Breast epithelium (tissue), 4 donors: ENCODE data around the gene PDGFC. TPM values are rescaled to one million over a fixed set of nuclear protein-coding genes. Genes with fewer than 3 reads are reported as not detected.

ENCODE experiments used
- DNase-seq, 2 donors: peaks; one replicate each; pipeline ENCODE4 v3.0.0-alpha.2; 2019; ENCODE audit warnings: low spot score in 2 of 2
- H3K27ac ChIP-seq, 2 donors: fragments of 200-600 bp; sonication (generic) in 1 of 2; one replicate each; pipeline ENCODE4 v1.5.1; 2016 to 2019; ENCODE audit warnings: mild to moderate bottlenecking in 1 of 2
- H3K27me3 ChIP-seq, 2 donors: fragments of 200-600 bp; sonication (generic) in 1 of 2; one replicate each; pipeline versions ENCODE4 v1.5.1 to v1.6.0; 2017 to 2019; ENCODE audit warnings: control low read depth in 1 of 2, mild to moderate bottlenecking in 1 of 2
- H3K36me3 ChIP-seq: fragments of 200-600 bp; one replicate; pipeline ENCODE4 v1.5.1; 2019
- H3K4me1 ChIP-seq, 2 donors: fragments of 200-600 bp; sonication (generic); one replicate each; pipeline ENCODE4 v1.5.1; 2016 to 2019; ENCODE audit warnings: control low read depth in 1 of 2
- H3K4me3 ChIP-seq, 3 donors: fragments of 200-600 bp; sonication (generic); 1 replicate in 2 of 3; 2 replicates in 1 of 3; pipeline ENCODE4 v1.5.1; 2016 to 2019; ENCODE audit warnings: mild to moderate bottlenecking in 3 of 3, moderate library complexity in 2 of 3
- H3K9me3 ChIP-seq, 2 donors: fragments of 200-600 bp; sonication (generic) in 1 of 2; one replicate each; pipeline ENCODE4 v1.5.1; 2016 to 2019; ENCODE audit warnings: control low read depth in 1 of 2
- CTCF ChIP-seq, 3 donors: fragments of 450-650 bp; IDR thresholded peaks; one replicate each; pipeline ENCODE4 v1.5.1; 2016 to 2017; ENCODE audit warnings: antibody characterized with exemption in 3 of 3, mild to moderate bottlenecking in 3 of 3, moderate library complexity in 3 of 3
- POLR2A ChIP-seq: fragments of 450-650 bp; IDR thresholded peaks from one replicate; pipeline ENCODE4 v1.6.1; 2016; ENCODE audit warnings: antibody characterized with exemption, mild to moderate bottlenecking, moderate library complexity
- POLR2AphosphoS5 ChIP-seq, 3 donors: sonication (generic); formaldehyde crosslinking; IDR thresholded peaks; one replicate each; pipeline ENCODE4 v1.6.1; 2017; ENCODE audit warnings: antibody characterized with exemption in 3 of 3
- intact Hi-C: fragments of 100-400 bp; cut with DNase I; formaldehyde crosslinking; loops from one replicate; pipeline ENCODE4 v1.15.1; 2023; ENCODE audit warnings: low total_unique reads
- total RNA-seq, 3 donors: library from RNA; depleted of rRNA; stranded (reverse); fragments of >200 nt; gene quantifications; one replicate each; pipeline ENCODE4 v1.1.0, GENCODE V29; 2016

The PDGFC gene
- total RNA-seq, 3 donors from 2014 or later, result 32.4 to 59.7 (median 54.4) TPM

GRCh38 chr4:156738766-156739165, 232.8 kb downstream of the PDGFC start:
- H3K9me3 ChIP-seq, result peaks cover 0 to 9% of the 10 kb centered on the region in 2 donors
- DNase-seq, result no peak
- intact Hi-C loops, result no loop called here
- H3K27ac ChIP-seq, result no peak overlapping the region
- no peak overlapping the region for H3K4me3 ChIP-seq
- no peaks in the 10 kb centered on the region for H3K4me1 ChIP-seq
- peaks cover 4% of the 10 kb centered on the region for H3K36me3 ChIP-seq
- TF ChIP-seq CTCF (IDR thresholded peaks at IDR 0.05) (no peak), POLR2AphosphoS5 (IDR thresholded peaks at IDR 0.05) (no peak), POLR2A (no peak)
- H3K27me3 ChIP-seq, result no peaks in the 10 kb centered on the region

- H3K27me3 ChIP-seq, result no peaks in the 10 kb centered on the region
- H3K9me3 ChIP-seq, result peaks cover 0 to 20% of the 10 kb centered on the region in 2 donors
Observed at GRCh38 chr4:156734965-156735895, 236.4 kb downstream of the PDGFC start.

GRCh38 chr4:156733582-156733981, 238.0 kb downstream of the PDGFC start:
- TF ChIP-seq POLR2A (no peak), CTCF (IDR thresholded peaks at IDR 0.05) (no peak), POLR2AphosphoS5 (IDR thresholded peaks at IDR 0.05) (no peak)
- H3K4me1 ChIP-seq, result no peaks in the 10 kb centered on the region
- H3K4me3 ChIP-seq, result no peak overlapping the region
- DNase-seq, result no peak
- H3K27ac ChIP-seq, result no peak overlapping the region
- intact Hi-C loops, result no loop called here
- H3K36me3 ChIP-seq, result peaks cover 4% of the 10 kb centered on the region
- peaks cover 0 to 20% of the 10 kb centered on the region in 2 donors for H3K9me3 ChIP-seq
- no peaks in the 10 kb centered on the region for H3K27me3 ChIP-seq

More at GRCh38 chr4:156734965-156735895, 236.4 kb downstream of the PDGFC start:
- DNase-seq, result no peak
- peaks cover 4% of the 10 kb centered on the region for H3K36me3 ChIP-seq
- intact Hi-C loops, result no loop called here
- H3K27ac ChIP-seq, result no peak overlapping the region
- H3K4me1 ChIP-seq, result no peaks in the 10 kb centered on the region
- TF ChIP-seq CTCF (IDR thresholded peaks at IDR 0.05) (no peak), POLR2A (no peak), POLR2AphosphoS5 (IDR thresholded peaks at IDR 0.05) (no peak)
- no peak overlapping the region for H3K4me3 ChIP-seq

GRCh38 chr4:156732634-156733033, 239.0 kb downstream of the PDGFC start:
- intact Hi-C loops, result no loop called here
- no peak for DNase-seq

More at GRCh38 chr4:156732634-156733033, 239.0 kb downstream of the PDGFC start:
- Histone ChIP-seq H3K36me3 (peaks cover 4% of the 10 kb centered on the region), H3K27me3 (no peaks in the 10 kb centered on the region), H3K9me3 (peaks cover 0 to 16% of the 10 kb centered on the region in 2 donors), H3K4me1 (no peaks in the 10 kb centered on the region), H3K4me3 (no peak overlapping the region), H3K27ac (no peak overlapping the region)
- TF ChIP-seq POLR2A (no peak), POLR2AphosphoS5 (IDR thresholded peaks at IDR 0.05) (no peak), CTCF (IDR thresholded peaks at IDR 0.05) (no peak)
